HG02973 (cell line): ENCODE data around the gene SUPT5H.
A peak's percentile ranks its signal among the peaks of the same experiment; 100 is the strongest.
"Not testable (repeated sequence)": the region's sequence is repeated elsewhere in the genome, so short reads cannot be mapped to it uniquely, and the experiment has no call there.

Experiments
- ATAC-seq: cut with Tn5 transposase; IDR thresholded peaks from one replicate; pipeline ENCODE4 v1.9.1; 2021; ENCODE audit warnings: moderate library complexity; ENCODE audit not compliant: unreplicated experiment

SUPT5H gene

GRCh38 chr19:39424934-39425333, 20.4 kb upstream of the SUPT5H start:
- no peak for ATAC-seq

- ATAC-seq: no peak
Observed at GRCh38 chr19:39425744-39426143, 19.6 kb upstream of the SUPT5H start.

GRCh38 chr19:39426170-39426569, 19.2 kb upstream of the SUPT5H start:
- no peak for ATAC-seq

GRCh38 chr19:39427707-39428106, 17.7 kb upstream of the SUPT5H start:
- ATAC-seq: no peak

- no peak for ATAC-seq
Observed at GRCh38 chr19:39428283-39429112, 16.9 kb upstream of the SUPT5H start.

- ATAC-seq: peak; percentile 43
Observed at GRCh38 chr19:39430675-39431593, 14.4 kb upstream of the SUPT5H start.

- ATAC-seq: no peak
Observed at GRCh38 chr19:39432677-39433025, 12.7 kb upstream of the SUPT5H start.

- no peak for ATAC-seq
Observed at GRCh38 chr19:39433480-39434079, 11.8 kb upstream of the SUPT5H start.

- no peak for ATAC-seq
Observed at GRCh38 chr19:39434123-39435076, 11.0 kb upstream of the SUPT5H start.

- ATAC-seq: peak; percentile 65
Observed at GRCh38 chr19:39435499-39436349, 9.7 kb upstream of the SUPT5H start, which contains the start of gene RPS16. RPS16 (minus strand) TSS chr19:39435949; CDS start chr19:39435895, 54 bp downstream.

- ATAC-seq: no peak
Observed at GRCh38 chr19:39436350-39436716, 9.0 kb upstream of the SUPT5H start.

- no peak for ATAC-seq
Observed at GRCh38 chr19:39438270-39438934, 7.0 kb upstream of the SUPT5H start.

- no peak for ATAC-seq
Observed at GRCh38 chr19:39444598-39445195, 685 bp upstream of the SUPT5H start.

GRCh38 chr19:39446365-39447084, 1.1 kb downstream of the SUPT5H start:
- ATAC-seq: no peak

- peak; percentile 32 for ATAC-seq
Observed at GRCh38 chr19:39448271-39448670, 2.9 kb downstream of the SUPT5H start.

GRCh38 chr19:39449116-39449797, 3.9 kb downstream of the SUPT5H start:
- no peak for ATAC-seq

- not testable (repeated sequence) for ATAC-seq
Observed at GRCh38 chr19:39451257-39451656, 5.9 kb downstream of the SUPT5H start.
